ENCODE data around the gene UBE4B. TPM values are rescaled to one million over a fixed set of nuclear protein-coding genes. Genes with fewer than 3 reads are reported as not detected.

The UBE4B gene
- polyA plus RNA-seq, 3 donors: 6.0 to 34.6 (median 9.2) TPM

- no peaks in the 10 kb centered on the region for H3K9me3 ChIP-seq (replicated peaks in 1 of 2; ENCODE audit: control insufficient read depth in 1 of 2, insufficient read depth in 1 of 2, low read length in 2 of 2)
- H3K4me3 ChIP-seq (replicated peaks in 1 of 3; ENCODE audit: low read depth in 2 of 3, low read length in 3 of 3): no peak overlapping the region
- H3K4me2 ChIP-seq (replicated peaks; ENCODE audit: extremely low read depth, low read length, poor library complexity, severe bottlenecking): no peak overlapping the region
- no peak for DNase-seq
- H3K27ac ChIP-seq (ENCODE audit: low read depth in 1 of 2, low read length in 2 of 2): no peak overlapping the region
- no peaks in the 10 kb centered on the region for H3K27me3 ChIP-seq (ENCODE audit: control insufficient read depth in 2 of 2, insufficient read depth in 2 of 2, low read length in 2 of 2)
- WGBS (ENCODE audit: insufficient coverage): 100% methylated on average over 4 of the region's 4 CpGs
- H2AFZ ChIP-seq (ENCODE audit: insufficient read depth, low read depth, low read length, poor library complexity, severe bottlenecking): no peak overlapping the region
- Mint-ChIP-seq H3K27ac (peak overlapping the region in 1 of 7 donors; percentile 66), H3K4me3 (no peak overlapping the region), H3K27me3 (ENCODE audit: low read depth in 3 of 3) (no peaks in the 10 kb centered on the region), H3K36me3 (peaks cover 39 to 73% of the 10 kb centered on the region in 2 donors), H3K9me3 (peaks cover 0 to 2% (median 0%) of the 10 kb centered on the region in 7 donors), H3K4me1 (peaks cover 12% of the 10 kb centered on the region)
- H3K9ac ChIP-seq (ENCODE audit: insufficient read depth, low read length, poor library complexity, severe bottlenecking): no peak overlapping the region
- H3K36me3 ChIP-seq (replicated peaks in 1 of 2; ENCODE audit: control insufficient read depth in 1 of 2, insufficient read depth in 2 of 2, low read length in 2 of 2): peaks cover 16 to 82% of the 10 kb centered on the region in 2 donors
- H3K4me1 ChIP-seq (ENCODE audit: control insufficient read depth in 1 of 2, insufficient read depth in 2 of 2, low read length in 2 of 2): no peaks in the 10 kb centered on the region
- TF ChIP-seq CTCF (IDR thresholded peaks at IDR 0.05): no peak
- H3K79me2 ChIP-seq (ENCODE audit: insufficient read depth, low read length): peaks cover 95% of the 10 kb centered on the region
- H4K20me1 ChIP-seq (ENCODE audit: insufficient read depth, low read length): peaks cover 97% of the 10 kb centered on the region
- intact Hi-C loops (cut with micrococcal nuclease): no loop called here
These were observed 10.0 kb downstream of the UBE4B start for GRCh38 chr1:10042746-10043145.

GRCh38 chr1:10045480-10046355 is 13.0 kb downstream of the UBE4B start:
- Histone ChIP-seq H3K27me3 (ENCODE audit: control insufficient read depth in 2 of 2, insufficient read depth in 2 of 2, low read length in 2 of 2) (no peaks in the 10 kb centered on the region), H2AFZ (ENCODE audit: insufficient read depth, low read depth, low read length, poor library complexity, severe bottlenecking) (no peak overlapping the region), H3K4me1 (ENCODE audit: control insufficient read depth in 1 of 2, insufficient read depth in 2 of 2, low read length in 2 of 2) (no peaks in the 10 kb centered on the region), H3K9ac (ENCODE audit: insufficient read depth, low read length, poor library complexity, severe bottlenecking) (no peak overlapping the region), H3K36me3 (replicated peaks in 1 of 2; ENCODE audit: control insufficient read depth in 1 of 2, insufficient read depth in 2 of 2, low read length in 2 of 2) (peaks cover 24 to 85% of the 10 kb centered on the region in 2 donors), H3K9me3 (replicated peaks in 1 of 2; ENCODE audit: control insufficient read depth in 1 of 2, insufficient read depth in 1 of 2, low read length in 2 of 2) (no peaks in the 10 kb centered on the region), H4K20me1 (ENCODE audit: insufficient read depth, low read length) (peaks cover 99% of the 10 kb centered on the region), H3K27ac (ENCODE audit: low read depth in 1 of 2, low read length in 2 of 2) (no peak overlapping the region), H3K4me3 (replicated peaks in 1 of 3; ENCODE audit: low read depth in 2 of 3, low read length in 3 of 3) (no peak overlapping the region), H3K4me2 (replicated peaks; ENCODE audit: extremely low read depth, low read length, poor library complexity, severe bottlenecking) (no peak overlapping the region), H3K79me2 (ENCODE audit: insufficient read depth, low read length) (peaks cover 96% of the 10 kb centered on the region)
- Mint-ChIP-seq H3K4me1 (peaks cover 12% of the 10 kb centered on the region), H3K9me3 (no peaks in the 10 kb centered on the region), H3K4me3 (no peak overlapping the region), H3K27me3 (ENCODE audit: low read depth in 3 of 3) (no peaks in the 10 kb centered on the region), H3K27ac (peak overlapping the region in 4 of 7 donors; percentile 3 to 51 (median 28)), H3K36me3 (peaks cover 45 to 73% of the 10 kb centered on the region in 2 donors)
- WGBS (ENCODE audit: insufficient coverage): 92% methylated on average over 4 of the region's 8 CpGs
- DNase-seq: no peak
- TF ChIP-seq CTCF (IDR thresholded peaks at IDR 0.05): no peak
- intact Hi-C loops (cut with micrococcal nuclease): loop anchor here in 1 of 2 donors (5.0 kb wide), 1 partner anchor 47 kb away; no protein-coding TSS in a partner anchor

Data from CD14-positive monocyte (primary cell).